GM23338 (cell line): Measurements from ENCODE around the gene YWHAQ. TPM values are rescaled to one million over a fixed set of nuclear protein-coding genes. Genes with fewer than 3 reads are reported as not detected.
"Not testable (repeated sequence)": the region's sequence is repeated elsewhere in the genome, so short reads cannot be mapped to it uniquely, and the experiment has no call there.

Source experiments
- ATAC-seq: fragments of 200-7000 bp; cut with Tn5 transposase; 3 replicates; pipeline ENCODE4 v1.9.1; 2020
- DNase-seq: peaks from one replicate; pipeline ENCODE4 v3.0.0-alpha.2; 2015; ENCODE audit warnings: low spot score
- H2AFZ ChIP-seq: fragments of 200-600 bp; sonication (generic); 2 replicates; pipeline ENCODE4 v1.8.0; 2016; ENCODE audit warnings: antibody characterized with exemption, mild to moderate bottlenecking, moderate library complexity
- H3F3A ChIP-seq: fragments of 200-600 bp; sonication (generic); replicated peaks from 2 replicates; pipeline ENCODE4 v1.8.0; 2017; ENCODE audit warnings: antibody characterized with exemption, mixed run types, low read depth
- H3K27ac ChIP-seq: fragments of 200-600 bp; sonication (generic); 2 replicates; pipeline ENCODE4 v1.6.1; 2016; ENCODE audit warnings: low read depth
- H3K27me3 ChIP-seq: fragments of 200-600 bp; sonication (generic); 2 replicates; pipeline ENCODE4 v1.8.0; 2016; ENCODE audit warnings: mild to moderate bottlenecking, mixed run types, moderate library complexity; ENCODE audit not compliant: insufficient read depth
- H3K36me3 ChIP-seq: fragments of 200-600 bp; sonication (generic); 2 replicates; pipeline ENCODE4 v1.8.0; 2016; ENCODE audit warnings: mild to moderate bottlenecking; ENCODE audit not compliant: insufficient read depth
- H3K4me1 ChIP-seq: fragments of 200-600 bp; sonication (generic); 2 replicates; pipeline ENCODE4 v1.8.0; 2016; ENCODE audit warnings: mild to moderate bottlenecking, moderate library complexity; ENCODE audit not compliant: insufficient read depth
- H3K4me2 ChIP-seq: fragments of 200-600 bp; sonication (generic); 2 replicates; pipeline ENCODE4 v1.7.1; 2017; ENCODE audit warnings: mixed run types
- H3K4me3 ChIP-seq: fragments of 200-600 bp; sonication (generic); 2 replicates; pipeline ENCODE4 v1.6.1; 2016; ENCODE audit warnings: mixed run types
- H3K79me2 ChIP-seq: fragments of 200-600 bp; sonication (generic); replicated peaks from 2 replicates; pipeline ENCODE4 v1.8.0; 2017; ENCODE audit warnings: mild to moderate bottlenecking; ENCODE audit not compliant: insufficient read depth
- H3K9me2 ChIP-seq: fragments of 200-600 bp; sonication (generic); 2 replicates; pipeline ENCODE4 v1.8.0; 2017; ENCODE audit not compliant: insufficient read depth
- H4K20me1 ChIP-seq: fragments of 200-600 bp; sonication (generic); replicated peaks from 2 replicates; pipeline ENCODE4 v1.8.0; 2017; ENCODE audit warnings: mild to moderate bottlenecking; ENCODE audit not compliant: insufficient read depth
- H3K27ac Mint-ChIP-seq: 2 replicates; pipeline ENCODE4 v1.8.0; 2020; ENCODE audit warnings: inconsistent platforms, mild to moderate bottlenecking, moderate library complexity, mixed read lengths
- H3K27me3 Mint-ChIP-seq: 3 replicates; pipeline ENCODE4 v1.8.0; 2022; ENCODE audit warnings: low read depth, mild to moderate bottlenecking, moderate library complexity, mixed read lengths, inconsistent platforms; ENCODE audit not compliant: insufficient read depth, poor library complexity
- H3K36me3 Mint-ChIP-seq: 3 replicates; pipeline ENCODE4 v1.8.0; 2021; ENCODE audit warnings: low read depth, mild to moderate bottlenecking, inconsistent platforms, moderate library complexity, mixed read lengths
- H3K4me1 Mint-ChIP-seq: 3 replicates; pipeline ENCODE4 v1.8.0; 2020; ENCODE audit warnings: mild to moderate bottlenecking, inconsistent platforms, mixed read lengths
- H3K4me3 Mint-ChIP-seq: 3 replicates; pipeline ENCODE4 v1.8.0; 2021; ENCODE audit warnings: moderate library complexity, mild to moderate bottlenecking, inconsistent platforms, mixed read lengths
- H3K9me3 Mint-ChIP-seq: 3 replicates; pipeline ENCODE4 v1.8.0; 2020; ENCODE audit warnings: moderate library complexity, mild to moderate bottlenecking, inconsistent platforms, mixed read lengths
- CREB1 ChIP-seq: fragments of 250-450 bp; sonication (Bioruptor Pico); IDR thresholded peaks from 2 replicates; pipeline ENCODE4 v1.5.0; 2020; ENCODE audit warnings: low read depth, mild to moderate bottlenecking, moderate library complexity
- EZH2 ChIP-seq: fragments of 200-600 bp; sonication (generic); IDR thresholded peaks from one replicate; pipeline ENCODE4 v1.8.0; 2017; ENCODE audit warnings: antibody characterized with exemption, mild to moderate bottlenecking, low read depth; ENCODE audit not compliant: unreplicated experiment
- EZH2phosphoT487 ChIP-seq: fragments of 200-600 bp; sonication (generic); IDR thresholded peaks from one replicate; pipeline ENCODE4 v1.8.1; 2018; ENCODE audit warnings: antibody characterized with exemption; ENCODE audit not compliant: unreplicated experiment
- JUNB ChIP-seq: IDR thresholded peaks from one replicate; pipeline ENCODE4 v1.6.1; 2016; ENCODE audit warnings: antibody characterized with exemption; ENCODE audit not compliant: unreplicated experiment
- NANOG ChIP-seq: IDR thresholded peaks from 2 replicates; pipeline ENCODE4 v1.6.1; 2016; ENCODE audit warnings: antibody characterized with exemption, borderline replicate concordance
- POLR2AphosphoS5 ChIP-seq: IDR thresholded peaks from 2 replicates; pipeline ENCODE4 v1.6.1; 2016; ENCODE audit warnings: antibody characterized with exemption, low read depth
- STAT1 ChIP-seq: IDR thresholded peaks from one replicate; pipeline ENCODE4 v1.6.1; 2016; ENCODE audit warnings: antibody characterized with exemption; ENCODE audit not compliant: unreplicated experiment
- ZNF114 ChIP-seq: fragments of 250-450 bp; sonication (Bioruptor Pico); IDR thresholded peaks from 2 replicates; pipeline ENCODE4 v1.5.0; 2020; ENCODE audit warnings: mild to moderate bottlenecking, moderate library complexity
- ZNF331 ChIP-seq: fragments of 250-450 bp; sonication (Bioruptor Pico); IDR thresholded peaks from 2 replicates; pipeline ENCODE4 v1.5.0; 2020; ENCODE audit warnings: low read depth, mild to moderate bottlenecking, moderate library complexity
- polyA plus RNA-seq: library from polyadenylated mRNA; unstranded; fragments of >200 nt; fragmentation: Nextera tagmentation; extraction: Ambion mirVana; gene quantifications from 2 replicates; pipeline ENCODE4 v1.2.1, GENCODE V29; 2016
- total RNA-seq: library from RNA; depleted of rRNA; stranded (reverse); fragments of >200 nt; shearing (Covaris generic); gene quantifications from 2 replicates; pipeline ENCODE4 v1.2.3, GENCODE V29; 2014
- TF ChIP-seq, protein P1 (sequence below): fragments of 250-450 bp; sonication (Bioruptor Pico); IDR thresholded peaks from 2 replicates; pipeline ENCODE4 v1.5.0; 2020; ENCODE audit warnings: mild to moderate bottlenecking, moderate library complexity
- TF ChIP-seq, protein P2 (sequence below), 2 experiments: fragments of 200-600 bp in 1 of 2; sonication (generic) in 1 of 2; conservative IDR thresholded peaks; 2 replicates each; pipeline versions ENCODE4 v1.5.1 to v1.6.1; 2016 to 2017; ENCODE audit warnings: antibody characterized with exemption in 2 of 2, low read depth in 2 of 2, mild to moderate bottlenecking in 2 of 2, moderate library complexity in 1 of 2
- TF ChIP-seq, protein P3 (sequence below): IDR thresholded peaks from one replicate; pipeline ENCODE4 v1.6.1; 2018; ENCODE audit warnings: antibody characterized with exemption; ENCODE audit not compliant: unreplicated experiment

The YWHAQ gene
- total and polyA plus RNA-seq, 2 experiments from 2014 or later, result 295 to 464 TPM

DNA sequence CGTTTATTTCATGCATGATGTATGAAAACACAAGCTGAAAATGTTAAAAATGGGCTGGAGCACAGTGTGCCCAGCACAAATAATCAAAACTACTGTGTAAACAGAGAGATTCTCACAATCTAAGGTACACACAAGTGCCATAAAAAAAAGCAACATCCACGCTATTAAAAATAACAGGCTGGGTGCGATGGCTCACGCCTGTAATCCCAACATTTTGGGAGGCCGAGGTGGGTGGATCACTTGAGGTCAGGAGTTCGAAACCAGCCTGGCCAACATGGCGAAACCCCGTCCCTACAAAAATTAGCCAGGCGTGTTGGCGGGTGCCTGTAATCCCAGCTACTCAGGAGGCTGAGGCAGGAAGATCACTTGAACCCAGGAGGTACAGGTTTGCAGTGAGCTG lies 22.3 kb downstream of the YWHAQ start:
- Histone ChIP-seq H3K27ac (peak overlapping the region; percentile 42; the same call in 1 of the 2 replicates), H3K4me1 (peaks cover 34% of the 10 kb centered on the region), H3K4me2 (peak overlapping the region; percentile 69), H3K79me2 (peaks cover 100% of the 10 kb centered on the region), H4K20me1 (peaks cover 91% of the 10 kb centered on the region)
- H3K36me3 Mint-ChIP-seq, result peaks cover 11% of the 10 kb centered on the region; the same call in 2 of the 3 replicates
- peaks cover 33% of the 10 kb centered on the region for H3K4me1 Mint-ChIP-seq
- not testable (repeated sequence) for H3K27me3 Mint-ChIP-seq, H3K9me3 Mint-ChIP-seq, H3K4me3 Mint-ChIP-seq, H2AFZ ChIP-seq, ATAC-seq, H3K27me3 ChIP-seq, DNase-seq, H3K9me2 ChIP-seq, H3K27ac Mint-ChIP-seq, H3K4me3 ChIP-seq, H3K36me3 ChIP-seq, H3F3A ChIP-seq

DNA sequence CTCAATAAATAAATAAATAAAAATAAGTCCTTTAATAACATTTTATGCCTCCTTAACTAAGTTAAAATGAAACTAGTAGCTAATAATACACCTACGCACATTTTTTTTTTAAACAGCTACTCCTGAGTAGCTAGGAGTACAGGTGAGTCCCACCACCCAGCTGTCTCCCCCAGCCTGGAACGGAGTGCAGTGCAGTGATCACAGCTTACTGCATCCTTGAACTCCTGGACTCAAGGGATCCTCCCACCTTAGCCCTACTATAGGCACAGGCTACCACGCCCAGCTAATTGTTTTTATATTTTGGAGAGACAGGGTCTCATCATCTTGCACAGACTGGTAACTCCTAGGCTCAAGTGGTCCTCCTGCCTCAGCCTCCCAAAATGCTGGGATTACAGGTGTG lies 28.4 kb downstream of the YWHAQ start:
- Histone ChIP-seq H3K4me1 (no peaks in the 10 kb centered on the region), H3K4me2 (no peak overlapping the region), H3K4me3 (no peak overlapping the region), H2AFZ (no peak overlapping the region), H3K36me3 (peaks cover 12% of the 10 kb centered on the region), H3K79me2 (peaks cover 98% of the 10 kb centered on the region), H3K27me3 (no peaks in the 10 kb centered on the region), H3K9me2 (no peaks in the 10 kb centered on the region), H3F3A (no peaks in the 10 kb centered on the region), H3K27ac (no peak overlapping the region), H4K20me1 (peaks cover 79% of the 10 kb centered on the region)
- Mint-ChIP-seq H3K27me3 (peaks cover 2% of the 10 kb centered on the region), H3K9me3 (peaks cover 30% of the 10 kb centered on the region), H3K4me1 (no peaks in the 10 kb centered on the region), H3K27ac (no peak overlapping the region), H3K4me3 (no peak overlapping the region), H3K36me3 (peaks cover 58% of the 10 kb centered on the region)
- ATAC-seq (no peak), DNase-seq (no peak)
- TF ChIP-seq, protein P1, sequence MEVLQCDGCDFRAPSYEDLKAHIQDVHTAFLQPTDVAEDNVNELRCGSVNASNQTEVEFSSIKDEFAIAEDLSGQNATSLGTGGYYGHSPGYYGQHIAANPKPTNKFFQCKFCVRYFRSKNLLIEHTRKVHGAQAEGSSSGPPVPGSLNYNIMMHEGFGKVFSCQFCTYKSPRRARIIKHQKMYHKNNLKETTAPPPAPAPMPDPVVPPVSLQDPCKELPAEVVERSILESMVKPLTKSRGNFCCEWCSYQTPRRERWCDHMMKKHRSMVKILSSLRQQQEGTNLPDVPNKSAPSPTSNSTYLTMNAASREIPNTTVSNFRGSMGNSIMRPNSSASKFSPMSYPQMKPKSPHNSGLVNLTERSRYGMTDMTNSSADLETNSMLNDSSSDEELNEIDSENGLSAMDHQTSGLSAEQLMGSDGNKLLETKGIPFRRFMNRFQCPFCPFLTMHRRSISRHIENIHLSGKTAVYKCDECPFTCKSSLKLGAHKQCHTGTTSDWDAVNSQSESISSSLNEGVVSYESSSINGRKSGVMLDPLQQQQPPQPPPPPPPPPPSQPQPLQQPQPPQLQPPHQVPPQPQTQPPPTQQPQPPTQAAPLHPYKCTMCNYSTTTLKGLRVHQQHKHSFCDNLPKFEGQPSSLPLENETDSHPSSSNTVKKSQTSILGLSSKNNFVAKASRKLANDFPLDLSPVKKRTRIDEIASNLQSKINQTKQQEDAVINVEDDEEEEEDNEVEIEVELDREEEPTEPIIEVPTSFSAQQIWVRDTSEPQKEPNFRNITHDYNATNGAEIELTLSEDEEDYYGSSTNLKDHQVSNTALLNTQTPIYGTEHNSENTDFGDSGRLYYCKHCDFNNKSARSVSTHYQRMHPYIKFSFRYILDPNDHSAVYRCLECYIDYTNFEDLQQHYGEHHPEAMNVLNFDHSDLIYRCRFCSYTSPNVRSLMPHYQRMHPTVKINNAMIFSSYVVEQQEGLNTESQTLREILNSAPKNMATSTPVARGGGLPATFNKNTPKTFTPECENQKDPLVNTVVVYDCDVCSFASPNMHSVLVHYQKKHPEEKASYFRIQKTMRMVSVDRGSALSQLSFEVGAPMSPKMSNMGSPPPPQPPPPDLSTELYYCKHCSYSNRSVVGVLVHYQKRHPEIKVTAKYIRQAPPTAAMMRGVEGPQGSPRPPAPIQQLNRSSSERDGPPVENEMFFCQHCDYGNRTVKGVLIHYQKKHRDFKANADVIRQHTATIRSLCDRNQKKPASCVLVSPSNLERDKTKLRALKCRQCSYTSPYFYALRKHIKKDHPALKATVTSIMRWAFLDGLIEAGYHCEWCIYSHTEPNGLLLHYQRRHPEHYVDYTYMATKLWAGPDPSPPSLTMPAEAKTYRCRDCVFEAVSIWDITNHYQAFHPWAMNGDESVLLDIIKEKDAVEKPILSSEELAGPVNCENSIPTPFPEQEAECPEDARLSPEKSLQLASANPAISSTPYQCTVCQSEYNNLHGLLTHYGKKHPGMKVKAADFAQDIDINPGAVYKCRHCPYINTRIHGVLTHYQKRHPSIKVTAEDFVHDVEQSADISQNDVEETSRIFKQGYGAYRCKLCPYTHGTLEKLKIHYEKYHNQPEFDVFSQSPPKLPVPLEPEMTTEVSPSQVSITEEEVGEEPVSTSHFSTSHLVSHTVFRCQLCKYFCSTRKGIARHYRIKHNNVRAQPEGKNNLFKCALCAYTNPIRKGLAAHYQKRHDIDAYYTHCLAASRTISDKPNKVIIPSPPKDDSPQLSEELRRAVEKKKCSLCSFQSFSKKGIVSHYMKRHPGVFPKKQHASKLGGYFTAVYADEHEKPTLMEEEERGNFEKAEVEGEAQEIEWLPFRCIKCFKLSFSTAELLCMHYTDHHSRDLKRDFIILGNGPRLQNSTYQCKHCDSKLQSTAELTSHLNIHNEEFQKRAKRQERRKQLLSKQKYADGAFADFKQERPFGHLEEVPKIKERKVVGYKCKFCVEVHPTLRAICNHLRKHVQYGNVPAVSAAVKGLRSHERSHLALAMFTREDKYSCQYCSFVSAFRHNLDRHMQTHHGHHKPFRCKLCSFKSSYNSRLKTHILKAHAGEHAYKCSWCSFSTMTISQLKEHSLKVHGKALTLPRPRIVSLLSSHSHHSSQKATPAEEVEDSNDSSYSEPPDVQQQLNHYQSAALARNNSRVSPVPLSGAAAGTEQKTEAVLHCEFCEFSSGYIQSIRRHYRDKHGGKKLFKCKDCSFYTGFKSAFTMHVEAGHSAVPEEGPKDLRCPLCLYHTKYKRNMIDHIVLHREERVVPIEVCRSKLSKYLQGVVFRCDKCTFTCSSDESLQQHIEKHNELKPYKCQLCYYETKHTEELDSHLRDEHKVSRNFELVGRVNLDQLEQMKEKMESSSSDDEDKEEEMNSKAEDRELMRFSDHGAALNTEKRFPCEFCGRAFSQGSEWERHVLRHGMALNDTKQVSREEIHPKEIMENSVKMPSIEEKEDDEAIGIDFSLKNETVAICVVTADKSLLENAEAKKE (CRISPR knock-in tag), result no peak
- no peak for TF ChIP-seq NANOG
- TF ChIP-seq EZH2, result no peak
- TF ChIP-seq, protein P2, sequence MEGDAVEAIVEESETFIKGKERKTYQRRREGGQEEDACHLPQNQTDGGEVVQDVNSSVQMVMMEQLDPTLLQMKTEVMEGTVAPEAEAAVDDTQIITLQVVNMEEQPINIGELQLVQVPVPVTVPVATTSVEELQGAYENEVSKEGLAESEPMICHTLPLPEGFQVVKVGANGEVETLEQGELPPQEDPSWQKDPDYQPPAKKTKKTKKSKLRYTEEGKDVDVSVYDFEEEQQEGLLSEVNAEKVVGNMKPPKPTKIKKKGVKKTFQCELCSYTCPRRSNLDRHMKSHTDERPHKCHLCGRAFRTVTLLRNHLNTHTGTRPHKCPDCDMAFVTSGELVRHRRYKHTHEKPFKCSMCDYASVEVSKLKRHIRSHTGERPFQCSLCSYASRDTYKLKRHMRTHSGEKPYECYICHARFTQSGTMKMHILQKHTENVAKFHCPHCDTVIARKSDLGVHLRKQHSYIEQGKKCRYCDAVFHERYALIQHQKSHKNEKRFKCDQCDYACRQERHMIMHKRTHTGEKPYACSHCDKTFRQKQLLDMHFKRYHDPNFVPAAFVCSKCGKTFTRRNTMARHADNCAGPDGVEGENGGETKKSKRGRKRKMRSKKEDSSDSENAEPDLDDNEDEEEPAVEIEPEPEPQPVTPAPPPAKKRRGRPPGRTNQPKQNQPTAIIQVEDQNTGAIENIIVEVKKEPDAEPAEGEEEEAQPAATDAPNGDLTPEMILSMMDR (conservative IDR thresholded peaks at IDR 0.05; ENCODE audit: low read depth in 2 of 2), result no peak
- TF ChIP-seq POLR2AphosphoS5, result no peak
- TF ChIP-seq STAT1, result no peak
- no peak for TF ChIP-seq JUNB
- TF ChIP-seq CREB1 (CRISPR knock-in tag), result no peak
- TF ChIP-seq ZNF331 (CRISPR knock-in tag), result no peak
- TF ChIP-seq, protein P3, sequence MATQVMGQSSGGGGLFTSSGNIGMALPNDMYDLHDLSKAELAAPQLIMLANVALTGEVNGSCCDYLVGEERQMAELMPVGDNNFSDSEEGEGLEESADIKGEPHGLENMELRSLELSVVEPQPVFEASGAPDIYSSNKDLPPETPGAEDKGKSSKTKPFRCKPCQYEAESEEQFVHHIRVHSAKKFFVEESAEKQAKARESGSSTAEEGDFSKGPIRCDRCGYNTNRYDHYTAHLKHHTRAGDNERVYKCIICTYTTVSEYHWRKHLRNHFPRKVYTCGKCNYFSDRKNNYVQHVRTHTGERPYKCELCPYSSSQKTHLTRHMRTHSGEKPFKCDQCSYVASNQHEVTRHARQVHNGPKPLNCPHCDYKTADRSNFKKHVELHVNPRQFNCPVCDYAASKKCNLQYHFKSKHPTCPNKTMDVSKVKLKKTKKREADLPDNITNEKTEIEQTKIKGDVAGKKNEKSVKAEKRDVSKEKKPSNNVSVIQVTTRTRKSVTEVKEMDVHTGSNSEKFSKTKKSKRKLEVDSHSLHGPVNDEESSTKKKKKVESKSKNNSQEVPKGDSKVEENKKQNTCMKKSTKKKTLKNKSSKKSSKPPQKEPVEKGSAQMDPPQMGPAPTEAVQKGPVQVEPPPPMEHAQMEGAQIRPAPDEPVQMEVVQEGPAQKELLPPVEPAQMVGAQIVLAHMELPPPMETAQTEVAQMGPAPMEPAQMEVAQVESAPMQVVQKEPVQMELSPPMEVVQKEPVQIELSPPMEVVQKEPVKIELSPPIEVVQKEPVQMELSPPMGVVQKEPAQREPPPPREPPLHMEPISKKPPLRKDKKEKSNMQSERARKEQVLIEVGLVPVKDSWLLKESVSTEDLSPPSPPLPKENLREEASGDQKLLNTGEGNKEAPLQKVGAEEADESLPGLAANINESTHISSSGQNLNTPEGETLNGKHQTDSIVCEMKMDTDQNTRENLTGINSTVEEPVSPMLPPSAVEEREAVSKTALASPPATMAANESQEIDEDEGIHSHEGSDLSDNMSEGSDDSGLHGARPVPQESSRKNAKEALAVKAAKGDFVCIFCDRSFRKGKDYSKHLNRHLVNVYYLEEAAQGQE, result no peak
- TF ChIP-seq ZNF114, result no peak
- no peak for TF ChIP-seq EZH2phosphoT487
